WERI-Rb-1 (cell line): ENCODE data around the gene NR3C1.

Experiments used
- DNase-seq: peaks from one replicate; pipeline ENCODE4 v3.0.0-alpha.2; 2020
- H3K27ac ChIP-seq: fragments of 250-450 bp; sonication (Bioruptor Pico); 2 replicates; pipeline ENCODE4 v1.5.1; 2020; ENCODE audit warnings: mild to moderate bottlenecking, moderate library complexity
- H3K27me3 ChIP-seq: fragments of 250-450 bp; sonication (Bioruptor Pico); 2 replicates; pipeline ENCODE4 v1.5.1; 2021; ENCODE audit warnings: mild to moderate bottlenecking, low read depth, moderate library complexity; ENCODE audit not compliant: insufficient read depth, severe bottlenecking
- H3K36me3 ChIP-seq: fragments of 250-450 bp; sonication (Bioruptor Pico); 2 replicates; pipeline ENCODE4 v1.5.1; 2020; ENCODE audit warnings: mild to moderate bottlenecking, moderate library complexity
- H3K4me3 ChIP-seq: 2 replicates; pipeline ENCODE4 v1.5.1; 2011; ENCODE audit warnings: low read depth, mild to moderate bottlenecking, control low read depth, low read length
- H3K9me3 ChIP-seq: fragments of 250-450 bp; sonication (Bioruptor Pico); 2 replicates; pipeline ENCODE4 v1.5.1; 2021; ENCODE audit warnings: mild to moderate bottlenecking, moderate library complexity; ENCODE audit not compliant: severe bottlenecking
- CTCF ChIP-seq: IDR thresholded peaks from 2 replicates; pipeline ENCODE4 v1.5.1; 2011; ENCODE audit warnings: low read depth, mild to moderate bottlenecking, control low read depth, inconsistent platforms, low read length

Gene NR3C1

GRCh38 chr5:143372187-143372829, 31.2 kb downstream of the NR3C1 start:
- no peak overlapping the region for H3K27ac ChIP-seq
- H3K4me3 ChIP-seq = no peak overlapping the region
- no peaks in the 10 kb centered on the region for H3K9me3 ChIP-seq
- no peak for DNase-seq
- H3K36me3 ChIP-seq = no peaks in the 10 kb centered on the region
- H3K27me3 ChIP-seq = no peaks in the 10 kb centered on the region
- no peak for TF ChIP-seq CTCF

GRCh38 chr5:143370440-143370839, 33.0 kb downstream of the NR3C1 start:
- no peak for DNase-seq
- no peaks in the 10 kb centered on the region for H3K27me3 ChIP-seq
- H3K9me3 ChIP-seq = no peaks in the 10 kb centered on the region
- no peaks in the 10 kb centered on the region for H3K36me3 ChIP-seq
- H3K27ac ChIP-seq = no peak overlapping the region
- TF ChIP-seq CTCF = no peak
- H3K4me3 ChIP-seq = no peak overlapping the region

- no peak for DNase-seq
- H3K27me3 ChIP-seq = no peaks in the 10 kb centered on the region
- H3K9me3 ChIP-seq = no peaks in the 10 kb centered on the region
- no peaks in the 10 kb centered on the region for H3K36me3 ChIP-seq
- H3K27ac ChIP-seq = no peak overlapping the region
- TF ChIP-seq CTCF = no peak
- no peak overlapping the region for H3K4me3 ChIP-seq
Measured at GRCh38 chr5:143364061-143364460, 39.4 kb downstream of the NR3C1 start.

- TF ChIP-seq CTCF = no peak
- H3K27me3 ChIP-seq = no peaks in the 10 kb centered on the region
- H3K9me3 ChIP-seq = no peaks in the 10 kb centered on the region
- DNase-seq = no peak
- H3K27ac ChIP-seq = no peak overlapping the region
- no peak overlapping the region for H3K4me3 ChIP-seq
- no peaks in the 10 kb centered on the region for H3K36me3 ChIP-seq
Measured at GRCh38 chr5:143362664-143363227, 40.7 kb downstream of the NR3C1 start.

GRCh38 chr5:143361438-143361837, 42.0 kb downstream of the NR3C1 start:
- H3K4me3 ChIP-seq = no peak overlapping the region
- H3K27ac ChIP-seq = no peak overlapping the region
- H3K9me3 ChIP-seq = no peaks in the 10 kb centered on the region
- H3K27me3 ChIP-seq = no peaks in the 10 kb centered on the region
- no peak for DNase-seq
- no peaks in the 10 kb centered on the region for H3K36me3 ChIP-seq
- no peak for TF ChIP-seq CTCF

GRCh38 chr5:143360755-143361154, 42.7 kb downstream of the NR3C1 start:
- H3K27me3 ChIP-seq = no peaks in the 10 kb centered on the region
- no peak for TF ChIP-seq CTCF
- no peak overlapping the region for H3K4me3 ChIP-seq
- H3K27ac ChIP-seq = no peak overlapping the region
- DNase-seq = no peak
- H3K9me3 ChIP-seq = no peaks in the 10 kb centered on the region
- H3K36me3 ChIP-seq = no peaks in the 10 kb centered on the region
